H1 (cell line): ENCODE results near the gene ZNF584. TPM values are rescaled to one million over a fixed set of nuclear protein-coding genes. Genes with fewer than 3 reads are reported as not detected.

Source experiments
- ASH2L ChIP-seq: fragments of 200-600, 300-600 bp; sonication (generic); IDR thresholded peaks from one replicate; pipeline ENCODE4 v1.7.1; 2017; ENCODE audit warnings: low read length
- CTBP2 ChIP-seq: IDR thresholded peaks from 2 replicates; pipeline ENCODE4 v1.7.0; 2011; ENCODE audit warnings: borderline replicate concordance, mild to moderate bottlenecking, moderate library complexity, mixed read lengths, low read length; ENCODE audit not compliant: insufficient read depth, insufficient read length
- E2F6 ChIP-seq: IDR thresholded peaks from 2 replicates; pipeline ENCODE4 v1.6.1; 2012; ENCODE audit warnings: inconsistent platforms
- FOSL1 ChIP-seq: IDR thresholded peaks from 2 replicates; pipeline ENCODE4 v1.6.1; 2011; ENCODE audit warnings: mild to moderate bottlenecking, low read depth, low read length, moderate library complexity; ENCODE audit not compliant: insufficient read depth
- GABPA ChIP-seq: IDR thresholded peaks from 2 replicates; pipeline ENCODE4 v1.6.1; 2011; ENCODE audit warnings: mild to moderate bottlenecking, low read length, moderate library complexity, borderline replicate concordance; ENCODE audit not compliant: insufficient read depth
- GTF2F1 ChIP-seq: IDR thresholded peaks from 2 replicates; pipeline ENCODE4 v1.6.1; 2012; ENCODE audit warnings: low read depth, low read length, improper control_type of control experiment, borderline replicate concordance
- HDAC2 ChIP-seq, 2 experiments: fragments of 300-600 bp in 1 of 2; sonication (generic) in 1 of 2; IDR thresholded peaks; 2 replicates each; pipeline ENCODE4 v1.6.1; 2011 to 2012; ENCODE audit warnings: low read depth in 2 of 2, low read length in 2 of 2, mild to moderate bottlenecking in 2 of 2, moderate library complexity in 2 of 2, borderline replicate concordance in 1 of 2, inconsistent platforms in 1 of 2
- KDM4A ChIP-seq: IDR thresholded peaks from one replicate; pipeline ENCODE4 v1.7.1; 2012; ENCODE audit warnings: low read depth, mild to moderate bottlenecking, moderate library complexity, low read length, inconsistent platforms; ENCODE audit not compliant: severe bottlenecking
- MAFK ChIP-seq: IDR thresholded peaks from 2 replicates; pipeline ENCODE4 v1.6.1; 2012; ENCODE audit warnings: low read depth, mild to moderate bottlenecking, improper control_type of control experiment, low read length
- NANOG ChIP-seq: IDR thresholded peaks from 2 replicates; pipeline ENCODE4 v1.6.1; 2011; ENCODE audit warnings: low read length, low read depth, mild to moderate bottlenecking, inconsistent platforms; ENCODE audit not compliant: insufficient read depth, poor library complexity, severe bottlenecking
- NRF1 ChIP-seq: IDR thresholded peaks from 2 replicates; pipeline ENCODE4 v1.6.1; 2011; ENCODE audit warnings: mild to moderate bottlenecking, low read depth, low read length, improper control_type of control experiment
- PHF8 ChIP-seq: fragments of 200-600 bp; sonication (generic); conservative IDR thresholded peaks from 2 replicates; pipeline ENCODE4 v1.7.1; 2012; ENCODE audit warnings: low read depth, mild to moderate bottlenecking, inconsistent platforms, low read length, moderate library complexity
- POLR2AphosphoS5 ChIP-seq: IDR thresholded peaks from 2 replicates; pipeline ENCODE4 v1.6.1; 2011; ENCODE audit warnings: low read depth, low read length
- RAD21 ChIP-seq, 2 experiments: IDR thresholded peaks in 1 of 2; conservative IDR thresholded peaks in 1 of 2; 2 replicates each; pipeline ENCODE4 v1.6.1; 2011; ENCODE audit warnings: low read depth in 2 of 2, low read length in 2 of 2, improper control_type of control experiment in 1 of 2, inconsistent platforms in 1 of 2, mild to moderate bottlenecking in 1 of 2, moderate library complexity in 1 of 2
- RFX5 ChIP-seq: IDR thresholded peaks from 2 replicates; pipeline ENCODE4 v1.6.1; 2011; ENCODE audit warnings: low read depth, low read length, improper control_type of control experiment, borderline replicate concordance
- RXRA ChIP-seq: IDR thresholded peaks from 2 replicates; pipeline ENCODE4 v1.6.1; 2011; ENCODE audit warnings: low read depth, mild to moderate bottlenecking, low read length, moderate library complexity; ENCODE audit not compliant: insufficient read depth
- SAP30 ChIP-seq: fragments of 300-600 bp; sonication (generic); IDR thresholded peaks from 2 replicates; pipeline ENCODE4 v1.7.1; 2012; ENCODE audit warnings: low read length, moderate library complexity, mild to moderate bottlenecking, inconsistent platforms; ENCODE audit not compliant: insufficient read depth, insufficient replicate concordance
- SP4 ChIP-seq: IDR thresholded peaks from 2 replicates; pipeline ENCODE4 v1.6.1; 2012; ENCODE audit warnings: low read length, inconsistent platforms
- SRF ChIP-seq: IDR thresholded peaks from 2 replicates; pipeline ENCODE4 v1.6.1; 2011; ENCODE audit warnings: mild to moderate bottlenecking, low read depth, low read length, moderate library complexity
- TBP ChIP-seq: IDR thresholded peaks from 2 replicates; pipeline ENCODE4 v1.6.1; 2011; ENCODE audit warnings: low read depth, low read length, improper control_type of control experiment
- TEAD4 ChIP-seq: IDR thresholded peaks from 2 replicates; pipeline ENCODE4 v1.6.1; 2012; ENCODE audit warnings: low read depth, low read length, inconsistent platforms, mixed read lengths
- YY1 ChIP-seq: IDR thresholded peaks from 2 replicates; pipeline ENCODE4 v1.6.1; 2011; ENCODE audit warnings: low read depth, mild to moderate bottlenecking, low read length
- polyA plus RNA-seq, 7 experiments: library from polyadenylated mRNA; depleted of rRNA in 3 of 7; stranded (reverse) in 5 of 7; unstranded in 2 of 7; fragments of >200 nt in 5 of 7; fragments of 200-250 nt in 2 of 7; gene quantifications; 1 replicate in 5 of 7; 2 replicates in 1 of 7; 4 replicates in 1 of 7; pipeline versions ENCODE4 v1.2.1 to v1.2.3, GENCODE V29; 2011 to 2013; ENCODE audit warnings: missing spikeins in 2 of 7, mixed read lengths in 2 of 7
- total RNA-seq: library from RNA; stranded (reverse); fragmentation: NEBNext Ultra II Directional; extraction: Animal tissue kit (Norgen Biotek cat#: 25700); gene quantifications from 2 replicates; pipeline ENCODE4 v1.2.1, GENCODE V29; 2021

Gene ZNF584
- total and polyA plus RNA-seq, 2 of the 8 experiments (the other 6 are each of a cell fraction or from before 2014, with no cell fraction given) = 2.5 to 5.2 TPM

DNA sequence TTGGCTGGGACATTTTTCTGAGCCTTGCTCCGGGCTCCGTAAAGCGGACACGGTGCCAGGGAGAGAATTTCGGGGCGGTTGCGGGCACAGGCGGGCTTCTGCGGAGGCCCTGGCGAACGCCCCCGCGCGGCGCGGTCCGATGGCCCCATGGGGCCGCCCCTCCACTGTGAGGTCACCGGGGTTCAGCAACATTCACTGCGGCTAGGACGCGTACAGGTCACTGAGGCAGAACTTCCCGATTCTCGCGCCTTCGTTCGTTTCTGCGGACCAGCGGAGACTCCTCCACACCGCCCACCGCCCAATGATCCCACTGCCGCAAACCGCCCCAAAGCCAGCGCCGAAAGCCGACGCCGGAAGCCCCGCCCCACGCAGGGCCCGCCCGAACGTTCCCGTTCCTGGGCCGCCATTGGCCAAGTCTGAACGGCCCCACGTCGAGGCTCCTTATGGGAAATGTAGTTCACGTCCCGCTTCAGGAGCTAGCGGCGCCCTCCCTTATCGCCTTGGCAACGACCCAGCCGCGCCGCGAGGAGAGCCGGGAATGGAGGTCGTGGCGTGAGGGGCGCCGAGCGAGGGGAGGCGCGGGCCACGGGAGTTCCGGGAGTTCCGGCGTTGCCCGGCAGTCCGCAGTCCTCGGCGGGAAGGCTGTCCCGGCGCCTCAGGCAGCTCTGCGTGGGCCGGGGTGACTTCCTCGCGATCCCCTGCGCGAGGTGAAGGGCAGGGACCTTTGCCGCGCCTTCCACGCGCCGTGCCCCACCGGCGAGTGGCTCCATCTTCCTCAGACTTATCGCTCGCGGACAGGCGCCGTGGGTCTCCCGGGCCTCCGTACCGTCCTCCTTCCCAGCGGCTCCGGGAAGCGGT, at the start of gene ZNF584 (continued):
- TF ChIP-seq POLR2AphosphoS5 (peak; percentile 86), RFX5 (no peak), NANOG (peak; percentile 71), SAP30 (no peak), FOSL1 (no peak), HDAC2 (IDR thresholded peaks at IDR 0.05; ENCODE audit: borderline replicate concordance in 1 of 2, low read depth in 2 of 2, low read length in 2 of 2) (no peak), RXRA (no peak), YY1 (no peak), CTBP2 (no peak), E2F6 (no peak), KDM4A (peak; percentile 92), PHF8 (peak; percentile 89), MAFK (no peak), NRF1 (no peak), TEAD4 (no peak), TBP (peak; percentile 87), GTF2F1 (no peak), RAD21 (IDR thresholded peaks at IDR 0.05 in 1 of 2, conservative IDR thresholded peaks at IDR 0.05 in 1 of 2; ENCODE audit: low read depth in 2 of 2, low read length in 2 of 2) (0 out of 4 replicates have a peak, but pooled peaks of 1 of the 2 experiments have one; percentile 2), ASH2L (no peak), GABPA (peak; percentile 14; the same call in 1 of the 2 replicates), SP4 (peak; percentile 70; the same call in 1 of the 2 replicates), SRF (no peak)
